Left kidney (tissue), 8 donors: ENCODE measurements around the gene OR1J4. TPM values are rescaled to one million over a fixed set of nuclear protein-coding genes. Genes with fewer than 3 reads are reported as not detected.
"Not testable (repeated sequence)": the region's sequence is repeated elsewhere in the genome, so short reads cannot be mapped to it uniquely, and the experiment has no call there.

Experiments used
- DNase-seq: peaks from one replicate; pipeline ENCODE4 v3.0.0-alpha.2; 2013
- long read RNA-seq, 8 donors: transcript quantifications; one replicate each; lab custom pipeline, GENCODE V29; 2026
- polyA plus RNA-seq: library from polyadenylated mRNA; unstranded; fragments of 120-200 nt; gene quantifications from one replicate; pipeline ENCODE4 v1.2.1, GENCODE V29; 2013; ENCODE audit not compliant: insufficient read length

The OR1J4 gene, protein sequence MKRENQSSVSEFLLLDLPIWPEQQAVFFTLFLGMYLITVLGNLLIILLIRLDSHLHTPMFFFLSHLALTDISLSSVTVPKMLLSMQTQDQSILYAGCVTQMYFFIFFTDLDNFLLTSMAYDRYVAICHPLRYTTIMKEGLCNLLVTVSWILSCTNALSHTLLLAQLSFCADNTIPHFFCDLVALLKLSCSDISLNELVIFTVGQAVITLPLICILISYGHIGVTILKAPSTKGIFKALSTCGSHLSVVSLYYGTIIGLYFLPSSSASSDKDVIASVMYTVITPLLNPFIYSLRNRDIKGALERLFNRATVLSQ
- not detected for polyA plus RNA-seq
- long read RNA-seq, donor 1, result 0 reads
- long read RNA-seq, donor 2, result 0 reads
- long read RNA-seq, donor 3, result 0 reads
- long read RNA-seq, donor 4, result 0 reads
- long read RNA-seq, donor 5, result 0 reads
- long read RNA-seq, donor 6, result 0 reads
- long read RNA-seq, donor 7, result 0 reads
- long read RNA-seq, donor 8, result 0 reads

DNA sequence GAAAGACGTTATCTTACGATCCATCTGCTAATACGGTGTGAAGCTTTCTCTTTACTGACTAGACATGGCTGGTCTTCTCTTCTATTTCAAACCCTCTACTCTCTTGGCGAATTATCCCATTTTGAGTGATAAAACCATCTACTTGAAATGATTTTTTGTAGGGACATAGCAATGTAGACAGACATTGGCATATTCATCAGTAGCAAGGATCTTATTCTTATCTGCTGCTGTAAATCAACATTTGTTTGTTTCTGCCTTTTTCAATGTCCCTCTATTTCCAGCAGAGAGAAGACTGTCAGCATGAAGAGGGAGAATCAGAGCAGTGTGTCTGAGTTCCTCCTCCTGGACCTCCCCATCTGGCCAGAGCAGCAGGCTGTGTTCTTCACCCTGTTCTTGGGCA, at the start of gene OR1J4:
Gene OR1J4, plus strand, starts transcription at position 301 of the 400 bp plus-strand sequence. Its CDS starts 0 bp downstream, at position 301.
- DNase-seq, result no peak

DNA sequence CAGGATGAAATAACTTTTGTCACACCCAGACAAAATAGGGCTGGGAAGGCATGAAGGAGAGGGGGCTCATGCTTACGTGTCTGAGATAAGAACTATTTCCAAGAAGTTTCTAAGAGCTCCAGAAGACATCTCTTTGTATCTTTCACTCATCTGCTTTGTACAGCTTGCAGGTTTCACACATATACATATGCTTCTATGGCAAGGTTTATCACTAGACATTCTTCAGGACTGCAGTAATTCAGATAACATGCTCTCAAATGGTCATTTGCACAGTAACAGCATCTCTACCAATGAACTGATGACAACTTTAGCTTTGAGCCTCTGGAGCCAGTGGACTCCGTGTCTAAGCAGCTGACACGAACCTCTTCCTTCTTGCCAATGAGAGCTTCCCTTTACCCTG, 44.4 kb upstream of the OR1J4 start:
- DNase-seq, result no peak

DNA sequence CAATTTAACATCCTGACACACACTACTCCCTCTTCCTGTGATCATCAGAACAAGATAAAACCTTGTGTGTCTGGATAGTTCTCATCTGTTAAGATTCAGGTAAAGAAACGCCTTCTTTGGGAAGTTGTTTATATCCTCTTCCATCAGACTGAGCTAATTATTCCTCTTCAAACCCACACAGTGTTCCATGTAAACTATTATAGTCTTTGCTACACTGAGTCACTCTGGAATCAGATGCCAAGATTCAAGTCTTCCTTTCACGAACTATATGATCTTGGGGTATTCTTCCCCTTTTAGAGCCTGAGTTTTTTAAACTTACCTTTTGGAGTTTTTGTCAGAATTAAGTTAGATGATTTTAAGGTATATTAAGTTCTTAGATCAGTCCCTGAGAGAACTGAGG, 43.2 kb upstream of the OR1J4 start:
- DNase-seq, result no peak

DNA sequence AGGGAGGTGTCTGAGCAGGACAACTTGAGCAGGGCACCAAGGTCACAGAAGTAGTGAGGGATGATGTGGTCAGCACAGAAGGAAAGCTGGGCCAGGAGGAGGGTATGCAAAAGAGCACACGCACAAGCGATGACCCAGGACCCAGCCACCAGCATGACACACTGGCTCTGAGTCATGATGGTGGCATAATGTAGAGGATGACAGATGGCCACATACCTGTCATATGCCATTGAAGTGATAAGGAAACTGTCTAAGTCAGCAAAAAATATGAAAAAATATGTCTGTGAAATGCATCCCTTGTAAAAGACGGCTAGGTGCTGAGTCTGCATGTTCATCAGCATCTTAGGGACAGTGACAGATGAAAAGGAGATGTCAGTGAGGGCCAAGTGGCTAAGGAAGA, 41.6 kb upstream of the OR1J4 start:
- no peak for DNase-seq

DNA sequence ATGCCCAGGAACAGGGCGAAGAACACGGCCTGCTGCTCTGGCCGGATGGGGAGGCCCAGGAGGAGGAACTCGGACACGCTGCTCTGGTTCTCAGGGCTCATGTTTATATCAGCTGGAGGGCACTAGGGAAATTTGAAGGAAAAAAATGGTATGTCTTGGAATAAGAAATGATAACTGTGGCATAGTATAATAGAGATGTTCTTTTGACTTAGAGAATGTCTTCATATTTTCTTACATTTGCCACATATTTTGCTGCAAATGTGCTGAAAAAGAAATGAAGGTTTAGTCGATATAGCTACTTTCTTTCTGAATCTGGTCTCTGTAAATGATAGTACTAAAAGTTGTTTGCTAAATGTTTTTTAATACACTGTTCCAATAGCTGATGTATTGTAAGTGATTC, 41.1 kb upstream of the OR1J4 start, which contains the start of gene OR1J1:
Gene OR1J1, minus strand, starts transcription at position 101 of the 400 bp plus-strand sequence. Its CDS starts 0 bp downstream, at position 101.
- DNase-seq, result no peak

DNA sequence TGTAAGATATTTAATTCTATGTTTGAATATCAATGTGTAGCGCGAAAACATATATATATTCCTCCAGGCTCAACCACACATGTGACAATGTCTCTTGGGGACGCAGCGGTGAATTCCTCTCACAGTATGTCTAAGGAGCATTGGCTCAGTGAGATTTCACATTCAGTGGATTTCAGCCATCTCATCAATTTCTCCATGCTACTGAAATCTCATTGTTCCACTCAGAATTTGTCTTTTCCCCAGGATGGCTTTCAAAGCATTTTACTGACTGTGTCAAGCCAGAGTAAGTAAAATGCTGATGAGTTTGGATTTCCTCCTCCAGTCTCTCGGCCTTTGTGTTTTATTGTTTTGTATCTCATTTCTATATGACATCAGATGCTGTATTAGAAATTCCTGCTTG, 39.9 kb upstream of the OR1J4 start:
- DNase-seq, result no peak

DNA sequence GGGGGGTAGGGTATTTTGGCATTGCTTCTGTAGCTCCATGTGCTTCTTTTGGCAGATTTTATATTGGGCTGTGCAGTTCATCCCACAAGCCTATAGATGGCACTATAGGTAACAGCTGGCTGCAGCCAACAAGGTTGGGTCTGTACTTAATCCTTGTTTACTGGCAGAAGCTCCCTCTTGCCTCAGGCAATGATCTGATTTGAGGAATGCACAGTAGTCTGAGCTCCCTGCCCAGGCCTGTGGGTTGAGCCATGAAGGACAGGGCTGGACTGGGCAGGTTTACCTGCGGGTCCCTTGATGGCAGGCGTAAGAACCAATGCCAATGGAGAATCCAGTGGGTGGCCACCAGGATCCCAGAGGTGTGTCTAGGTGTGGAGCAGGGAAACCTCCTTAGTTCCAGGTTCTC, 20.1 kb upstream of the OR1J4 start:
- DNase-seq, result peak; percentile 4

DNA sequence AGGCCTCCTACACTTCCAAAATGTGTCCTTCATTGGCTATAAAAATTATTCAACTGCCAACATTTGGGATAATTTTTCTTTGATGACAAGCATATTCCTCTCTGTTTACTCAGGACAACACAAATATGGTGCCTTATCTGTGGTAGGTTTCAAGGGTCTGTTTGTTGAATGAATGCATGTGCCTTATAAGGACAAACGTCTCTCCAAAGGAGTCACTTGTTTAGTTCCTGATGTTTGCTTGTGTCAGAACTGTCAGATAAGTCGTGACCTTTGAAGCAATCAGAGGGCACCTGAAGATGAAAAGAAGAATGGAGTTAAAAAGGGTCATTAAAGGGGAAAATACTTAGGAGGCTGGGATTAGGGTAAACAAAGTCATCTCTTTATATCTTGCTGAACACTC, 12.0 kb upstream of the OR1J4 start:
- no peak for DNase-seq

DNA sequence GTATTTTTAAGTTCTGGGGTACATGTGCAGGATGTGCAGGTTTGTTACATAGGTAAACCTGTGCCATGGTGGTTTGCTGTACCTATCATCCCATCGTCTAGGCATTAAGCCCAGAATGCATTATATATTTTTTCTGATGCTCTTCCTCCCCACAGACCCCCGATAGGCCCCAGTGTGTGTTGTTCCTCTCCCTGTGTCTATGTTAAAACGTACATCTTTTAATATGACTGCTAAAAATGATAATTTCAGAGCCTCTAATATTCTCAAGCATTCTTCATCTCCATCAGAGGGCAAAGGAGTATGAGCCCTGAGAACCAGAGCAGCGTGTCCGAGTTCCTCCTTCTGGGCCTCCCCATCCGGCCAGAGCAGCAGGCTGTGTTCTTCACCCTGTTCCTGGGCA, 8.4 kb upstream of the OR1J4 start, which contains the start of gene OR1J2:
Gene OR1J2, plus strand, starts transcription at position 301 of the 400 bp plus-strand sequence. Its CDS starts 0 bp downstream, at position 301.
- no peak for DNase-seq

DNA sequence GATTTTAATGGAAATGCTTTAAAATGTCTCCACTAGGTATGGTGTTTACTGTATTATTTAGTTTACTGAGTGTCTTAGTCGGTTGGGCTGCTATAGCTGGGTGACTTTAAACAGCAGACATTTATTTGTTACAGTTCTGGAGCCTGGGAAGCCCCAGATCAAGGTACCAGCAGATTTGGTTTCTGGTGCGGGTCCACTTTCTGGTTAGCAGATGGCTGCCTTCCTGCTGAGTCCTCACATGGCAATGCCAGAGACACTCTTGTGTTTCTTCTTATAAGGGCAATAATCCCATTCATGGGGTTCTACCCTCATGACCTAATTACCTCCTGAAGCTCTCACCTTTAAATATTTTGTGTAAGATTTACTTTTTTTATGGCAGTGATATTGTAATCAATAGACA, 715 bp upstream of the OR1J4 start:
- DNase-seq, result no peak

DNA sequence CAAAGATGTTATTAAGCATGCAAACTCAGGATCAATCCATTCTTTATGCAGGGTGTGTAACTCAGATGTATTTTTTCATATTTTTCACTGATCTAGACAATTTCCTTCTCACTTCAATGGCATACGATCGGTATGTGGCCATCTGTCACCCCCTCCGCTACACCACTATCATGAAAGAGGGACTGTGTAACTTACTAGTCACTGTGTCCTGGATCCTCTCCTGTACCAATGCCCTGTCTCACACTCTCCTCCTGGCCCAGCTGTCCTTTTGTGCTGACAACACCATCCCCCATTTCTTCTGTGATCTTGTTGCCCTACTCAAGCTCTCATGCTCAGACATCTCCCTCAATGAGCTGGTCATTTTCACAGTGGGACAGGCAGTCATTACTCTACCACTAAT, 435 bp downstream of the OR1J4 start:
- no peak for DNase-seq

DNA sequence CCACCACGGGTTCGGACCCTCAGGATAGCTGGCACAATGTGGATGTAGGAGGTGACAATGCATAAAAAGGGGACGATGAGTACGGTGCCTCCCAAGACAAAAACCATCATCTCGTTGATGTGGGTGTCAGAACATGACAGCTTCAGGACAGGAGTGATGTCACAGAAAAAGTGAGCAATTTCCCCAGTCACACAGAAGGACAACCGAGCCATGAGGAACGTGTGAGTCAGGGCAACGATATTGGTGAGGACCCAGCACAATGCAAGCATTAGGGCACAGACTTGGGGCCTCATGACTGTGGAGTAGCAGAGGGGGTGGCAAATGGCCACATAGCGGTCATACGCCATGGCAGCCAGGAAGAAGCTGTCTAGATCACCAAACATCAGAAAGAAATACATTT, 7.7 kb downstream of the OR1J4 start:
- DNase-seq, result no peak

DNA sequence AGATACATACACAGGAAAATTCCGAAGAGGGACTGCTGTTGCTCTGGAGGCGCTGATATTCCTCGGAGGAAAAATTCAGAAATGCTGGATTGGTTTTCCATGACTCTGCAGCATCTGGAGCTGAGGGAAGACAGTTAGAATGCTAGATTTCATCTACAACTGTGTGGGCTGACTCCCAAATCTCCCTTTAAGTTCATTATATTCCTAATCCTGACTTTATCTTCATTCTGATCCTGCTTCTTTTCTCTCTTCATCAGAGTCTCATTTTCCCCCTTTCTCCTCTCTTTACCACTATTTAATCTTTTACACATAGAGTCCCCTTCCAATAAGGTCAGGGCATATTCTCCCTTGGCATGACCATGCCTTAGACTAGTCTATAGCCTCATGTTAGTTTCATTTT, 8.3 kb downstream of the OR1J4 start, which contains the start of gene OR1N1:
Gene OR1N1, minus strand, starts transcription at position 101 of the 400 bp plus-strand sequence. Its CDS starts 0 bp downstream, at position 101.
- no peak for DNase-seq

DNA sequence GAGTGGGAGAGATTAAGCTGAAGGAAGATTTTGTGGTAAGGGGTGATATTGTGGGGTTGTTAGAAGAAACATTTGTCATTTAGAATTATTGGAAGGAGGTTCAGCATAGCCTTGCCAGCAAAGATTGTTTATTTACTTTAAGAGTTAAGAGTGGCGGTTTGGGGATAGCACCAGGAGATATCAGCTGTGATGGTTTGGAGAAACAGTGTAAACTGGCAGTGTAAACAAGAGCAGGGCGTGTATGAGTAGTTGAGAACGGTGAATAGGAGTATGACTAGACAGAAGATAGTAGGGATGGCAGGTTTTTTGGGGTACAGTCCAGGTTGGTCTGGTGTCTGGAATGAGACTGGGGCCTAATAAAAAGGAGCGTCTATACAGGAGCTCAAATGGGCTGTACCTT, 12.2 kb downstream of the OR1J4 start:
- DNase-seq, result not testable (repeated sequence)

DNA sequence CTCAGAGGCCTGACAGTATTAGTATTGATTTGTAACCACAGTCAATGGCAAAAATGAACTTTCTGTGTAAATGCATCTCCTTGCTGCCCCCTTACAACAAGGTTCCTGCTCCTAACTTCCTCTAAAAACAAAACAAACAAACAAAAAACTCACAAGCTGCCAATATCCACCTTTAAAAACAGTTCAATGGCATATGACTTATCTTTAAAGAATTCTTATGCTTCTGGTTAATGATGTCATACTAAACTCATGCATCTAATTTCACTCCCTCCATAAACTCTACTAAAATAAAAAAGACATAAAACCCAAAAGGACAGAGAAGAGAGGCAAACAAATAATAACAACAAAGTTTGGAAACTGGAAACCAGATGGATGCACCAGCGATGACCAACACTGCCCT, 17.2 kb downstream of the OR1J4 start:
- no peak for DNase-seq

DNA sequence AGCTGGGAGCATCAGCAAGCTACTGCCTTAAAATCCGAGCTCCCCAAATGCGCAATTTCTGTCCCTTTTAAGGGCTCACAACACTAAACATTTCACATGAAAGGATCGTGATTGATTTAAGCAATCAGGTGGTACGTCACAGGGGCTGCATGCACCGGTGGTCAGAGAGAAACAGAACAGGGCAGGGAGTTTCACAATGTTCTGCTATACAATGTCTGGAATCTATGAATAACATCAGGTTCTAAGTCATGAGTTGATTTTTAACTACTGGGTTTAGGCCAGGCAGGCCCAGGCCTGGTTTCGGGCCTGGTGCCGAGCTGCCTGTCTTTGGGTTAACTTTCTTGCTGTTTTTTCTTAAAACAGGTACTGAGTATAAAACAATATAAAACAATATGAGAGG, 18.1 kb downstream of the OR1J4 start:
- not testable (repeated sequence) for DNase-seq

DNA sequence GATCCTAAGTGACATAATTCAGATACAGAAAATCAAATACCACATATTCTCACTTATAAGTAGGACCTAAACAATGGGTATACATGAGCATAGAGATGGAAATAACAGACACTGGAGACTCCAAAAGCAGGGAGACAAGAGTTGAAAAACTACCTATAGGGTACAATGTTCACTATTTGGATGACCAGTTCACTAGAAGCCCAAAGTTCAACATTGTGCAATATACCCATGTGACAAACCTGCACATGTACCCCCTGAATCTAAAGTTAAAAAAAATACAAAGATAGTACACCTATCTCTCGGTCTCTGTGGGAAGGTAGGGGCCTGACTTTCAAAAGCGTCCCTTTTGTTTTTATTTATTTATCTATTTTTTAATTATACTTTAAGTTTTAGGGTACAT, 19.8 kb downstream of the OR1J4 start:
- no peak for DNase-seq

DNA sequence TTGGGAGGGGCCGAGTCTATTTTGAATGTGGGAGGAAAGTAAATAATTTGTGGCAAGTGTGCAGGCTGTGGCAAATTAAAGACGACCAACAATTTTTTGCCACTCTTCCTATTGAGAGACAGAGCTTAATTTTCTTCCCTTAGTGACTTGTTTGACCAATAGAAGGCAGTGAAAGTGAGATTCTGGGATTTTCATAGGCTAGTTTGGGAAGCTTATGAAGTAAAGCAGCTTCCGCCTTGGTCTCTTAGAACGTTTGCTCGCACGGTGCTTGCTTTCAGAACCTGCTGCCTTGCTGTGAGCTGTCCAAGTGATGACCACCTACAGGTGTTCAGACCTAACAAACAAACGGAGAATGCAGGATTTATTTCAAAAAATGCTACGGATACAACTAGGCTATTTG, 27.3 kb downstream of the OR1J4 start:
- DNase-seq, result no peak

DNA sequence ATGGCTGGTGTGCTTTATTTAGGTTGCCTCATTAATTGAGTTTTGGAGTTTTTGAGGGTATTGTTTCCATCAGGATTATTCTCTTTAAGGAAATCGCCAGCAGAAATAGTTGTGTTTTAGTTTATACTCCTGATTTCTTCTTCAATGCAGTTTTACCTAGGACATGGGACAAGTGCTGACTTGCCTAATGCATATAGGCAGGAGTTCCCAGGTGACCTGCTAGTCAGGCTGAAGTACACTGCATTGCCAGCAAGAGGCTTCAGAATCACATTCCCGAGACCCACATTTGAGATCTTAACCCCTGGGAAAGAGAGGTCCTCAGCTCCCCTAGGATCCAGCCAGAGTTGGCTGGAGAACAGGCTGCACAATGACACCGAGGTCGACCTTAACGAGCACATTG, 32.4 kb downstream of the OR1J4 start:
- DNase-seq, result no peak

DNA sequence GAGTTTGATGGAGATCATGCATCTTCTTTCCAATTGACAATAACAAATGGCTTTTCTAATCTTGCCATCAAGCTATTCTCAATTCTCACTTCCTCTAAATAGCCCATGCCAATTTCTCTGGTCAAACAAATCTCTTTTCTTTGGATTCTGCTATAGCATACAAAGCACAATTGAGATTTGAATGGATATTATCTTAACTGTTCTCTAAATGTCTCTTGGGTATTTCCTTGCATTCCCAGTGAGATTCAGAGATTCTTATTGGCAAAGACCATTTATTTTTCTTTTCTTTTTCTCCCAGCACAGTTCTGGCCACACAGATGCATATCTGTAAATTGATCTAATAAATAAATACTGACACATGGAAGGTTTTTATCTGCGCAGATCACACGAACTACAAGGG, 33.9 kb downstream of the OR1J4 start, which contains the start of gene OR1N2:
Gene OR1N2, plus strand, starts transcription at position 301 of the 400 bp plus-strand sequence. CDS start 100 bp downstream, outside the sequence.
- no peak for DNase-seq

DNA sequence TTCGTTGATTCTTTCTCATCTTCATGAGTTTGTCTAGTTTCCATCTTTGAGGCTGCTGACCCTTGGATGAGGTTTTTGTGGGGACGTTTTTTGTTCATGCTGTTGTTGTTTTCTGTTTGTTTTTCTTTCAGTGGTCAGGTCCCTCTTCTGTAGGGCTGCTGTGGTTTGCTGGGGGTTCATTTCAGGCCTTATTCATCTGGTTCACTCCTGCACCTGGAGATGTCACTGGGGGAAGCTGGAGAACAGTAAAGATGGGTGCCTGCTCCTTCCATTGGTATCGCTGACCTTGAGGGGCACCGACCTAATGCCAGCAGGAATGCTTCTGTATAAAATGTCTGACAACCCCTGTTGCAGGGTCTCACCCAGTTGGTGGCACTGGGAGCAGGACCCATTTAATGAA, 42.5 kb downstream of the OR1J4 start:
- no peak for DNase-seq

DNA sequence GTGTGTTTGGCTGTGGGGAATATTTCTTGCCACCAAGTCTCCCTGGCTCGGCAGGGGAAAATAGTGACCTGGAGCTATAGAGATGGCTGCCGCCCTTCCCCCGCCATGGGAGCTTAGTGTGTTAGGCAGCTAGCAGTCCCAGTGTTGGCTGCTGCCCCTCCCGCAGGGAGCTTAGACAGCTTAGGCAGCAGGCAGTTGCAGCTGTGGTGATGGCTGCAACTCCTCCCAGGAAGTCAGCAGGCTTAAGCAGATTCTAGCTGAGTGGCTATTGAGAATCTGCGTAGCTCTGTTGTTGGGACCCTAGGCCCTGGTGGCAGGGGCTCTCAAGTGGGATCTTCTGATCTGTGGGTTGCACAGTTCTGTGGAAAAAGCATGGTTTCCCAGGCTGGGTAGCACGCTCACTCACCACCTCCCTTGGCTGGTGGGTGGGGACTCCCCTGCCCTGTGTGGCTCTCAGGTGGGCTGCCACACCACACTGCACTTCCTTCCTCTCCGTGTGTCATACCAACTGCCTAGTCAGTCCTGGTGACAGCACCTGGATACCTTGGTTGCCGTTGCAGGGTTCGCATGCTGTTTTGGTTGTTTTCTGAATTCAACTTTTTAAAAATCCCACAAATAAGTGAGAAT, 43.3 kb downstream of the OR1J4 start:
- DNase-seq, result no peak

DNA sequence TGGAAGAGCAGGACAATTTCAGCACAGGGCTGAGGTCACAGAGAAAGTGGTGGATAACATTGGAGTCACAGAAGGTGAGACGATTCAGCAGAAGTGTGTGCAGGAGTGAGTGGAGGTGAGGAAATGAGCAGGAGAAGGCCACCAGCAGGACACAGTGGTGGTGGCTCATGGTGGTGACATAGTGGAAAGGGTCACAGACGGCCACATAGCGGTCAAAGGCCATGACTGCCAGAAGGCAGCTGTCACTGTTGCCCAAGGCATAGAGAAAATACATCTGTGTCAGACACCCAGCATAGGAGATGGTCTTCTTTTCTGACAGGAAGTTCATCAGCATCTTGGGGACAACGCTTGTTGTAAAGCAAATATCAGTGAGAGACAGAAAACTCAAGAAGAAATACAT, 49.0 kb downstream of the OR1J4 start:
- no peak for DNase-seq
